ENCODE data around the gene SLMAP. TPM values are rescaled to one million over a fixed set of nuclear protein-coding genes. Genes with fewer than 3 reads are reported as not detected.

Gene SLMAP
- total and polyA plus RNA-seq, 2 experiments from 2014 or later: 32.1 to 73.0 TPM

DNA sequence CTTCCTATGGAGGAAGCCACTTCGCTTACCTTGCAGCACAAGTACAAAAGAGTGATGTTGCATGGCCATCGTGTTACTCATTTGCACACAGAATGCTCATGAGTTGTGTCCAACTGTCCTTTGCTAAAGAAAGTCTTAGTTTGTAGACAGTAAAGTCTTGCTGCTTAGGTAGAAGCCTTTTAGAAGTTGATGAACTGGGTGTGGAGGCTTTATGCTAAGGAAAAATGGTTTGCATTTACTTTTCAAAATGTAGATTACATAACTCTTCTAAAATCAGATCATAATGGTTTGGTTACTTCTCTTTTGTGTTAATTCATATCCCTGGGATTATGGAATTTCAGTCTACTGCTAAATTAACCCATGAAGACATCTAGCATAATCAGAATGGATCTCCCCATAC, 167.6 kb downstream of the SLMAP start:
- H3K27me3 ChIP-seq (ENCODE audit: insufficient read depth): no peaks in the 10 kb centered on the region
- H3F3A ChIP-seq (replicated peaks; ENCODE audit: low read depth): no peaks in the 10 kb centered on the region
- H3K27me3 Mint-ChIP-seq (ENCODE audit: insufficient read depth, low read depth, poor library complexity): no peaks in the 10 kb centered on the region
- no peak overlapping the region for H3K4me2 ChIP-seq
- H3K9me3 Mint-ChIP-seq: no peaks in the 10 kb centered on the region
- no peak overlapping the region for H3K4me3 ChIP-seq
- H3K36me3 Mint-ChIP-seq (ENCODE audit: low read depth): peaks cover 10% of the 10 kb centered on the region; the same call in 2 of the 3 replicates
- no peak overlapping the region for H2AFZ ChIP-seq
- H3K4me1 Mint-ChIP-seq: no peaks in the 10 kb centered on the region
- ATAC-seq (no peak), DNase-seq (ENCODE audit: low spot score) (no peak)
- no peak overlapping the region for H3K4me3 Mint-ChIP-seq
- no peak for TF ChIP-seq EZH2phosphoT487 (IDR thresholded peaks at IDR 0.05; ENCODE audit: unreplicated experiment)
- TF ChIP-seq, protein P1, sequence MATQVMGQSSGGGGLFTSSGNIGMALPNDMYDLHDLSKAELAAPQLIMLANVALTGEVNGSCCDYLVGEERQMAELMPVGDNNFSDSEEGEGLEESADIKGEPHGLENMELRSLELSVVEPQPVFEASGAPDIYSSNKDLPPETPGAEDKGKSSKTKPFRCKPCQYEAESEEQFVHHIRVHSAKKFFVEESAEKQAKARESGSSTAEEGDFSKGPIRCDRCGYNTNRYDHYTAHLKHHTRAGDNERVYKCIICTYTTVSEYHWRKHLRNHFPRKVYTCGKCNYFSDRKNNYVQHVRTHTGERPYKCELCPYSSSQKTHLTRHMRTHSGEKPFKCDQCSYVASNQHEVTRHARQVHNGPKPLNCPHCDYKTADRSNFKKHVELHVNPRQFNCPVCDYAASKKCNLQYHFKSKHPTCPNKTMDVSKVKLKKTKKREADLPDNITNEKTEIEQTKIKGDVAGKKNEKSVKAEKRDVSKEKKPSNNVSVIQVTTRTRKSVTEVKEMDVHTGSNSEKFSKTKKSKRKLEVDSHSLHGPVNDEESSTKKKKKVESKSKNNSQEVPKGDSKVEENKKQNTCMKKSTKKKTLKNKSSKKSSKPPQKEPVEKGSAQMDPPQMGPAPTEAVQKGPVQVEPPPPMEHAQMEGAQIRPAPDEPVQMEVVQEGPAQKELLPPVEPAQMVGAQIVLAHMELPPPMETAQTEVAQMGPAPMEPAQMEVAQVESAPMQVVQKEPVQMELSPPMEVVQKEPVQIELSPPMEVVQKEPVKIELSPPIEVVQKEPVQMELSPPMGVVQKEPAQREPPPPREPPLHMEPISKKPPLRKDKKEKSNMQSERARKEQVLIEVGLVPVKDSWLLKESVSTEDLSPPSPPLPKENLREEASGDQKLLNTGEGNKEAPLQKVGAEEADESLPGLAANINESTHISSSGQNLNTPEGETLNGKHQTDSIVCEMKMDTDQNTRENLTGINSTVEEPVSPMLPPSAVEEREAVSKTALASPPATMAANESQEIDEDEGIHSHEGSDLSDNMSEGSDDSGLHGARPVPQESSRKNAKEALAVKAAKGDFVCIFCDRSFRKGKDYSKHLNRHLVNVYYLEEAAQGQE (IDR thresholded peaks at IDR 0.05; ENCODE audit: unreplicated experiment): no peak
- TF ChIP-seq EZH2 (IDR thresholded peaks at IDR 0.05; ENCODE audit: low read depth, unreplicated experiment): no peak
- TF ChIP-seq CREB1 (CRISPR knock-in tag; IDR thresholded peaks at IDR 0.05; ENCODE audit: low read depth): no peak
- TF ChIP-seq ZNF331 (CRISPR knock-in tag; IDR thresholded peaks at IDR 0.05; ENCODE audit: low read depth): no peak
- TF ChIP-seq ZNF114 (CRISPR knock-in tag; IDR thresholded peaks at IDR 0.05): no peak
- TF ChIP-seq, protein P2, sequence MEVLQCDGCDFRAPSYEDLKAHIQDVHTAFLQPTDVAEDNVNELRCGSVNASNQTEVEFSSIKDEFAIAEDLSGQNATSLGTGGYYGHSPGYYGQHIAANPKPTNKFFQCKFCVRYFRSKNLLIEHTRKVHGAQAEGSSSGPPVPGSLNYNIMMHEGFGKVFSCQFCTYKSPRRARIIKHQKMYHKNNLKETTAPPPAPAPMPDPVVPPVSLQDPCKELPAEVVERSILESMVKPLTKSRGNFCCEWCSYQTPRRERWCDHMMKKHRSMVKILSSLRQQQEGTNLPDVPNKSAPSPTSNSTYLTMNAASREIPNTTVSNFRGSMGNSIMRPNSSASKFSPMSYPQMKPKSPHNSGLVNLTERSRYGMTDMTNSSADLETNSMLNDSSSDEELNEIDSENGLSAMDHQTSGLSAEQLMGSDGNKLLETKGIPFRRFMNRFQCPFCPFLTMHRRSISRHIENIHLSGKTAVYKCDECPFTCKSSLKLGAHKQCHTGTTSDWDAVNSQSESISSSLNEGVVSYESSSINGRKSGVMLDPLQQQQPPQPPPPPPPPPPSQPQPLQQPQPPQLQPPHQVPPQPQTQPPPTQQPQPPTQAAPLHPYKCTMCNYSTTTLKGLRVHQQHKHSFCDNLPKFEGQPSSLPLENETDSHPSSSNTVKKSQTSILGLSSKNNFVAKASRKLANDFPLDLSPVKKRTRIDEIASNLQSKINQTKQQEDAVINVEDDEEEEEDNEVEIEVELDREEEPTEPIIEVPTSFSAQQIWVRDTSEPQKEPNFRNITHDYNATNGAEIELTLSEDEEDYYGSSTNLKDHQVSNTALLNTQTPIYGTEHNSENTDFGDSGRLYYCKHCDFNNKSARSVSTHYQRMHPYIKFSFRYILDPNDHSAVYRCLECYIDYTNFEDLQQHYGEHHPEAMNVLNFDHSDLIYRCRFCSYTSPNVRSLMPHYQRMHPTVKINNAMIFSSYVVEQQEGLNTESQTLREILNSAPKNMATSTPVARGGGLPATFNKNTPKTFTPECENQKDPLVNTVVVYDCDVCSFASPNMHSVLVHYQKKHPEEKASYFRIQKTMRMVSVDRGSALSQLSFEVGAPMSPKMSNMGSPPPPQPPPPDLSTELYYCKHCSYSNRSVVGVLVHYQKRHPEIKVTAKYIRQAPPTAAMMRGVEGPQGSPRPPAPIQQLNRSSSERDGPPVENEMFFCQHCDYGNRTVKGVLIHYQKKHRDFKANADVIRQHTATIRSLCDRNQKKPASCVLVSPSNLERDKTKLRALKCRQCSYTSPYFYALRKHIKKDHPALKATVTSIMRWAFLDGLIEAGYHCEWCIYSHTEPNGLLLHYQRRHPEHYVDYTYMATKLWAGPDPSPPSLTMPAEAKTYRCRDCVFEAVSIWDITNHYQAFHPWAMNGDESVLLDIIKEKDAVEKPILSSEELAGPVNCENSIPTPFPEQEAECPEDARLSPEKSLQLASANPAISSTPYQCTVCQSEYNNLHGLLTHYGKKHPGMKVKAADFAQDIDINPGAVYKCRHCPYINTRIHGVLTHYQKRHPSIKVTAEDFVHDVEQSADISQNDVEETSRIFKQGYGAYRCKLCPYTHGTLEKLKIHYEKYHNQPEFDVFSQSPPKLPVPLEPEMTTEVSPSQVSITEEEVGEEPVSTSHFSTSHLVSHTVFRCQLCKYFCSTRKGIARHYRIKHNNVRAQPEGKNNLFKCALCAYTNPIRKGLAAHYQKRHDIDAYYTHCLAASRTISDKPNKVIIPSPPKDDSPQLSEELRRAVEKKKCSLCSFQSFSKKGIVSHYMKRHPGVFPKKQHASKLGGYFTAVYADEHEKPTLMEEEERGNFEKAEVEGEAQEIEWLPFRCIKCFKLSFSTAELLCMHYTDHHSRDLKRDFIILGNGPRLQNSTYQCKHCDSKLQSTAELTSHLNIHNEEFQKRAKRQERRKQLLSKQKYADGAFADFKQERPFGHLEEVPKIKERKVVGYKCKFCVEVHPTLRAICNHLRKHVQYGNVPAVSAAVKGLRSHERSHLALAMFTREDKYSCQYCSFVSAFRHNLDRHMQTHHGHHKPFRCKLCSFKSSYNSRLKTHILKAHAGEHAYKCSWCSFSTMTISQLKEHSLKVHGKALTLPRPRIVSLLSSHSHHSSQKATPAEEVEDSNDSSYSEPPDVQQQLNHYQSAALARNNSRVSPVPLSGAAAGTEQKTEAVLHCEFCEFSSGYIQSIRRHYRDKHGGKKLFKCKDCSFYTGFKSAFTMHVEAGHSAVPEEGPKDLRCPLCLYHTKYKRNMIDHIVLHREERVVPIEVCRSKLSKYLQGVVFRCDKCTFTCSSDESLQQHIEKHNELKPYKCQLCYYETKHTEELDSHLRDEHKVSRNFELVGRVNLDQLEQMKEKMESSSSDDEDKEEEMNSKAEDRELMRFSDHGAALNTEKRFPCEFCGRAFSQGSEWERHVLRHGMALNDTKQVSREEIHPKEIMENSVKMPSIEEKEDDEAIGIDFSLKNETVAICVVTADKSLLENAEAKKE (CRISPR knock-in tag; IDR thresholded peaks at IDR 0.05): no peak
- no peak for TF ChIP-seq NANOG (IDR thresholded peaks at IDR 0.05; ENCODE audit: borderline replicate concordance)
- TF ChIP-seq STAT1 (IDR thresholded peaks at IDR 0.05; ENCODE audit: unreplicated experiment): no peak
- no peak for TF ChIP-seq POLR2AphosphoS5 (IDR thresholded peaks at IDR 0.05; ENCODE audit: low read depth)
- TF ChIP-seq, protein P3, sequence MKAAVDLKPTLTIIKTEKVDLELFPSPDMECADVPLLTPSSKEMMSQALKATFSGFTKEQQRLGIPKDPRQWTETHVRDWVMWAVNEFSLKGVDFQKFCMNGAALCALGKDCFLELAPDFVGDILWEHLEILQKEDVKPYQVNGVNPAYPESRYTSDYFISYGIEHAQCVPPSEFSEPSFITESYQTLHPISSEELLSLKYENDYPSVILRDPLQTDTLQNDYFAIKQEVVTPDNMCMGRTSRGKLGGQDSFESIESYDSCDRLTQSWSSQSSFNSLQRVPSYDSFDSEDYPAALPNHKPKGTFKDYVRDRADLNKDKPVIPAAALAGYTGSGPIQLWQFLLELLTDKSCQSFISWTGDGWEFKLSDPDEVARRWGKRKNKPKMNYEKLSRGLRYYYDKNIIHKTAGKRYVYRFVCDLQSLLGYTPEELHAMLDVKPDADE (IDR thresholded peaks at IDR 0.05): no peak
- TF ChIP-seq, protein P4, sequence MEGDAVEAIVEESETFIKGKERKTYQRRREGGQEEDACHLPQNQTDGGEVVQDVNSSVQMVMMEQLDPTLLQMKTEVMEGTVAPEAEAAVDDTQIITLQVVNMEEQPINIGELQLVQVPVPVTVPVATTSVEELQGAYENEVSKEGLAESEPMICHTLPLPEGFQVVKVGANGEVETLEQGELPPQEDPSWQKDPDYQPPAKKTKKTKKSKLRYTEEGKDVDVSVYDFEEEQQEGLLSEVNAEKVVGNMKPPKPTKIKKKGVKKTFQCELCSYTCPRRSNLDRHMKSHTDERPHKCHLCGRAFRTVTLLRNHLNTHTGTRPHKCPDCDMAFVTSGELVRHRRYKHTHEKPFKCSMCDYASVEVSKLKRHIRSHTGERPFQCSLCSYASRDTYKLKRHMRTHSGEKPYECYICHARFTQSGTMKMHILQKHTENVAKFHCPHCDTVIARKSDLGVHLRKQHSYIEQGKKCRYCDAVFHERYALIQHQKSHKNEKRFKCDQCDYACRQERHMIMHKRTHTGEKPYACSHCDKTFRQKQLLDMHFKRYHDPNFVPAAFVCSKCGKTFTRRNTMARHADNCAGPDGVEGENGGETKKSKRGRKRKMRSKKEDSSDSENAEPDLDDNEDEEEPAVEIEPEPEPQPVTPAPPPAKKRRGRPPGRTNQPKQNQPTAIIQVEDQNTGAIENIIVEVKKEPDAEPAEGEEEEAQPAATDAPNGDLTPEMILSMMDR (conservative IDR thresholded peaks at IDR 0.05; ENCODE audit: low read depth in 2 of 2): no peak
- TF ChIP-seq JUNB (IDR thresholded peaks at IDR 0.05; ENCODE audit: unreplicated experiment): no peak
- H3K27ac Mint-ChIP-seq: no peak overlapping the region
- H3K36me3 ChIP-seq (ENCODE audit: insufficient read depth): peaks cover 9% of the 10 kb centered on the region
- H3K4me1 ChIP-seq (ENCODE audit: insufficient read depth): no peaks in the 10 kb centered on the region
- no peaks in the 10 kb centered on the region for H3K9me2 ChIP-seq (ENCODE audit: insufficient read depth)
- no peak overlapping the region for H3K27ac ChIP-seq (ENCODE audit: low read depth)
- no peaks in the 10 kb centered on the region for H3K79me2 ChIP-seq (replicated peaks; ENCODE audit: insufficient read depth)
- peaks cover 5% of the 10 kb centered on the region; the same call in 1 of the 2 replicates for H4K20me1 ChIP-seq (replicated peaks; ENCODE audit: insufficient read depth)
